GM21576 (cell line): ENCODE results near the gene CDS2.

Source experiments
- ATAC-seq: cut with Tn5 transposase; IDR thresholded peaks from one replicate; pipeline ENCODE4 v1.9.1; 2021; ENCODE audit warnings: mild to moderate bottlenecking, moderate library complexity; ENCODE audit not compliant: unreplicated experiment

Gene CDS2

GRCh38 chr20:5118220-5119142 is 8.3 kb upstream of the CDS2 start:
- no peak for ATAC-seq

- no peak for ATAC-seq
Observed at GRCh38 chr20:5119143-5119434, 7.7 kb upstream of the CDS2 start.

GRCh38 chr20:5119435-5120184 is 7.2 kb upstream of the CDS2 start, which contains the start of gene PCNA:
TSS of gene PCNA (minus strand) at chr20:5119958. CDS start at chr20:5119798, 160 bp downstream.
- peak; percentile 97 for ATAC-seq

GRCh38 chr20:5120185-5120476 is 6.7 kb upstream of the CDS2 start:
- ATAC-seq: no peak

GRCh38 chr20:5122873-5123260 is 3.9 kb upstream of the CDS2 start:
- ATAC-seq: no peak

GRCh38 chr20:5127204-5127858 is 523 bp downstream of the CDS2 start:
- peak; percentile 27 for ATAC-seq

GRCh38 chr20:5127859-5128424 is 1.1 kb downstream of the CDS2 start:
- no peak for ATAC-seq

- no peak for ATAC-seq
Observed at GRCh38 chr20:5128886-5129285, 2.1 kb downstream of the CDS2 start.

- ATAC-seq: no peak
Observed at GRCh38 chr20:5131502-5131901, 4.7 kb downstream of the CDS2 start.

GRCh38 chr20:5133998-5134397 is 7.2 kb downstream of the CDS2 start:
- no peak for ATAC-seq

GRCh38 chr20:5135363-5136012 is 8.7 kb downstream of the CDS2 start:
- ATAC-seq: peak; percentile 52

- peak; percentile 12 for ATAC-seq
Observed at GRCh38 chr20:5136096-5136495, 9.3 kb downstream of the CDS2 start.

GRCh38 chr20:5140195-5140594 is 13.4 kb downstream of the CDS2 start:
- no peak for ATAC-seq

- ATAC-seq: no peak
Observed at GRCh38 chr20:5141615-5142014, 14.8 kb downstream of the CDS2 start.

GRCh38 chr20:5143851-5144250 is 17.0 kb downstream of the CDS2 start:
- ATAC-seq: no peak

- ATAC-seq: no peak
Observed at GRCh38 chr20:5145365-5146098, 18.7 kb downstream of the CDS2 start.

GRCh38 chr20:5146099-5146668 is 19.4 kb downstream of the CDS2 start:
- no peak for ATAC-seq

- no peak for ATAC-seq
Observed at GRCh38 chr20:5146871-5147592, 20.2 kb downstream of the CDS2 start.

- ATAC-seq: no peak
Observed at GRCh38 chr20:5148581-5148980, 21.8 kb downstream of the CDS2 start.
